GM21619 (cell line): ENCODE results near the gene PATZ1.

Experiments used
- ATAC-seq: cut with Tn5 transposase; IDR thresholded peaks from one replicate; pipeline ENCODE4 v1.9.1; 2021; ENCODE audit not compliant: unreplicated experiment

Gene PATZ1

DNA sequence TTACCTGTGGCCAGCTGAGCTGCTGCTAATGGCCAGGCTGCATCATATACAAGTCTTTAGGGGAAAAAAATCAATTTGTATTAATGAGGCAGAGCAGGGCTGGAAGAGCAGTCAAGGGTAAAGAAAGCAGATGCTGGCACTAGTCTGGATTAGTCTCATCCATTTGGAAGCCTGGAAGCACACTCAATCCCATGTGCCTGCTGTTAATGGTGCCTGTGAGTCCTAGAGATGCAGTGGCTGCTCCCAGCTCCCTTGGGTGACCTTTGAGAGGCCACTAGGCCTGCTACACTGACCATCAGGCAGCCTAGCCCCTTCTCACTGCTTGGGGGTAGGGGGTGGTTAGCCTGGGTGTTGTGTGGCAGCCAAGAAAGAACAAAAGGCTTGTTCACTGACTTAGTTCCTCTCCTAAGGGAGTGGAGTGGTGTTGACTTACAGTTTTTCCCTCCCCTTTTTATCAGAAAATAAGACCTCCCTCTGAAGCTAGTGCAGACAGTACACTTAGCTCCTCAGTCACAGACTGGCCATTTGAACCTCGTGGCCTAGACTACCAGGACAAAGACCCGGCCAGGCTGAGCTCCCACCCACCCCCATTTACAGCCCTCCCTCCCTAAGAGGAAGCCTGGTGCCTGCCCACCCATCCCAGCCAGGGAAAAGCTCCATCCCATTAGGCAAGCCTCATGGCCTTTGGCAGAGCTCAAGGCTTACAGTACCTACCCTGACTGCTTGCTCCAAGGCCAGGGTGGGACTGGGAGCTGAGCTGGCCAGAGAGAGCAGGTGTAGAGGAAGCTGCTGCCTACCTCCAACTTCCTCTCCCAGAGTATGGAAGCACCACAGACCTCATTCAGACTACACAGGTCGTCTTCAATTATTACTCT, 61.6 kb downstream of the PATZ1 start:
- ATAC-seq: no peak

DNA sequence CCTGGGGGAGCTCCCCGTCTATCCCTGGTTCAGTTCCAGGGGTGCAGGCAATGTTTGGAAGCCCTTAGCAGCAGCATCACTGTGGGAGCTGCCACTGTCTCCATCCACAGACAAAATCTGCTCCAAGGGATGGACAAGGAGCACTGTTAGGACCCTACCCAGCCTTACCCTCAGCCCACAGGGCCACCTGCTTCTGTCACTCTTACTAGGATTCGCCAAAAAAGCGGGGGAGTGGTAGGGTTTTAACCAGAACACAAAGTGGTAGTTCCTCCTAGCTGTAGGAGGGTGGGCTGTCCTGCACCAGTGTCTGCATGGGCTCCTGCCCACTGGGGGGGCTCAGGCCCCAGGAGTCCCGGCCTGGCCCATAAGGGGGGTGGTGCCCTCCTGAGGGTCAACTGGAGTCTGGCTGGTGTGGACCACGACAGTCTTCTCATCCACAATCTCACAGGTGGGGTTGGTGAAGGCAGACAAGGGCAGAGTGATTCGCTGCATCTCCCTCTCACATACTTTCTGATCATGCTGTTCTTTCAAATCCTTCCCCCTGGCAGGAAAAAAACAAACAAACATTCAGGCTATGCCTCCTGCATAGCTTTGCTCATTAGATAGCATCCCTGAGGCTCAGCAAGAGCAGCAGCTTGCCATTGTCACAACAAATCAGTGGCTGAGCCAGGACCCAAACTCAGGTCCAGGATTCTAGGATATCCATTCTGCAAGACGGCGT, 63.2 kb downstream of the PATZ1 start:
- no peak for ATAC-seq

DNA sequence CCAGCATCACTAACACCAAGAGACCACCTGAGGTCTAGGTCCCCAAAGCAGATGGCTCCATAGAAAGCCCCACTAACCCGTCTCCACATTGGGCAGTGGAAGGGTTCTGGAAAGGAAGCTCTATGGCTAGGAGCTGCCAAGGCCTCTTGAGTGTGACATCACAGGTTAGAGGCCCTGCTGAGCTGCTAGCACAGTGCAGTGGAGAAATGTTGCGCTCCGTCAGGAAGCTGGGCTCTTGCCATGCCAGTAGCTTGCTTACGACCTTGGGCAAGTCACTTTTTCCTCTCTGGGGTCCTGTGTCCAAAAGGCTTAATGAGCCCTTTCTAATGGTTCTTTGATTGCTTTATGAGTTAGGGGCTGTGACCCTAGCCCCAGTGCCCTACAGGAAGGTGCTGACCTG, 64.4 kb downstream of the PATZ1 start:
- no peak for ATAC-seq

DNA sequence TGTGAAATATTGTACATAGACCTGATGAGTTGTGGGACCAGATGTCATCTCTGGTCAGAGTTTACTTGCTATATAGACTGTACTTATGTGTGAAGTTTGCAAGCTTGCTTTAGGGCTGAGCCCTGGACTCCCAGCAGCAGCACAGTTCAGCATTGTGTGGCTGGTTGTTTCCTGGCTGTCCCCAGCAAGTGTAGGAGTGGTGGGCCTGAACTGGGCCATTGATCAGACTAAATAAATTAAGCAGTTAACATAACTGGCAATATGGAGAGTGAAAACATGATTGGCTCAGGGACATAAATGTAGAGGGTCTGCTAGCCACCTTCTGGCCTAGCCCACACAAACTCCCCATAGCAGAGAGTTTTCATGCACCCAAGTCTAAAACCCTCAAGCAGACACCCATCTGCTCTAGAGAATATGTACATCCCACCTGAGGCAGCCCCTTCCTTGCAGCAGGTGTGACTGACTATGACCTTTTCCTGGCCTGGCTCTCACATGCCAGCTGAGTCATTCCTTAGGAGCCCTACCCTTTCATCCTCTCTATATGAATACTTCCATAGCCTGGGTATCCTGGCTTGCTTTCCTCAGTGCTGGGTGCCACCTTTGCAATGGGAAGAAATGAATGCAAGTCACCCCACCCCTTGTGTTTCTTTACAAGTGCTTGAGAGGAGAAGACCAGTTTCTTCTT, 66.2 kb downstream of the PATZ1 start:
- ATAC-seq: no peak

DNA sequence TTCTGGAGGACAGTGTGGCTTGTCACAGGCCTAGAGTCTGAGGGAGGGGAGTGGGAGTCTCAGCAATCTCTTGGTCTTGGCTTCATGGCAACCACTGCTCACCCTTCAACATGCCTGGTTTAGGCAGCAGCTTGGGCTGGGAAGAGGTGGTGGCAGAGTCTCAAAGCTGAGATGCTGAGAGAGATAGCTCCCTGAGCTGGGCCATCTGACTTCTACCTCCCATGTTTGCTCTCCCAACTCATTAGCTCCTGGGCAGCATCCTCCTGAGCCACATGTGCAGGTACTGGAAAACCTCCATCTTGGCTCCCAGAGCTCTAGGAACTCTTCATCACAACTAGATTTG, 66.8 kb downstream of the PATZ1 start:
- no peak for ATAC-seq

GRCh38 chr22:31278626-31279326, 67.4 kb downstream of the PATZ1 start:
- no peak for ATAC-seq

DNA sequence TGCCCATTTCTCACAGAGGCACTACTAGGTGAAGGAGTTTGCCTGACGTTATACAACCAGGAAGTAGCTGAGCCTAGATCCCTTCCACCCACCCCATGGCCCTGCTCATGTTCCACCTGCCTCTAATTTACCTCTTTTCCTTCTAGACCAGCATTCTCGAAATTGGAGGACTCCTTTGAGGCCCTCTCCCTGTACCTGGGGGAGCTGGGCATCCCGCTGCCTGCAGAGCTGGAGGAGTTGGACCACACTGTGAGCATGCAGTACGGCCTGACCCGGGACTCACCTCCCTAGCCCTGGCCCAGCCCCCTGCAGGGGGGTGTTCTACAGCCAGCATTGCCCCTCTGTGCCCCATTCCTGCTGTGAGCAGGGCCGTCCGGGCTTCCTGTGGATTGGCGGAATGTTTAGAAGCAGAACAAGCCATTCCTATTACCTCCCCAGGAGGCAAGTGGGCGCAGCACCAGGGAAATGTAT, 68.0 kb downstream of the PATZ1 start:
- ATAC-seq: no peak

DNA sequence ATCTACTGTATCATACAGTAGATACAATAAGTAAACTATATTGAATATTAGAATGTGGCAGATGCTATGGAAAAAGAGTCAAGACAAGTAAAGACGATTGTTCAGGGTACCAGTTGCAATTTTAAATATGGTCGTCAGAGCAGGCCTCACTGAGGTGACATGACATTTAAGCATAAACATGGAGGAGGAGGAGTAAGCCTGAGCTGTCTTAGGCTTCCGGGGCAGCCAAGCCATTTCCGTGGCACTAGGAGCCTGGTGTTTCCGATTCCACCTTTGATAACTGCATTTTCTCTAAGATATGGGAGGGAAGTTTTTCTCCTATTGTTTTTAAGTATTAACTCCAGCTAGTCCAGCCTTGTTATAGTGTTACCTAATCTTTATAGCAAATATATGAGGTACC, 68.4 kb downstream of the PATZ1 start:
- no peak for ATAC-seq

- ATAC-seq: no peak
Observed at GRCh38 chr22:31276426-31277167, 69.5 kb downstream of the PATZ1 start.
